ENCODE measurements around the gene EYA4. TPM values are rescaled to one million over a fixed set of nuclear protein-coding genes. Genes with fewer than 3 reads are reported as not detected.

The EYA4 gene
- total RNA-seq, 1 experiment from 2014 or later, result 13.0 TPM

GRCh38 chr6:133446789-133447188, 205.6 kb downstream of the EYA4 start:
- DNase-seq (ENCODE audit: low read depth), result no peak

GRCh38 chr6:133447924-133448323, 206.8 kb downstream of the EYA4 start:
- DNase-seq (ENCODE audit: low read depth), result peak; percentile 83

GRCh38 chr6:133456439-133456838, 215.3 kb downstream of the EYA4 start:
- DNase-seq (ENCODE audit: low read depth), result no peak

GRCh38 chr6:133456944-133457343, 215.8 kb downstream of the EYA4 start:
- DNase-seq (ENCODE audit: low read depth), result no peak

- DNase-seq (ENCODE audit: low read depth), result no peak
Measured at GRCh38 chr6:133460101-133460500, 218.9 kb downstream of the EYA4 start.

GRCh38 chr6:133463790-133464189, 222.6 kb downstream of the EYA4 start:
- DNase-seq (ENCODE audit: low read depth), result no peak

GRCh38 chr6:133466680-133467079, 225.5 kb downstream of the EYA4 start:
- DNase-seq (ENCODE audit: low read depth), result no peak

GRCh38 chr6:133467231-133467981, 226.2 kb downstream of the EYA4 start:
- no peak for DNase-seq (ENCODE audit: low read depth)

GRCh38 chr6:133467982-133468380, 226.8 kb downstream of the EYA4 start:
- DNase-seq (ENCODE audit: low read depth), result no peak

- DNase-seq (ENCODE audit: low read depth), result no peak
Measured at GRCh38 chr6:133468591-133468990, 227.4 kb downstream of the EYA4 start.

GRCh38 chr6:133474516-133474915, 233.4 kb downstream of the EYA4 start:
- DNase-seq (ENCODE audit: low read depth), result no peak

- no peak for DNase-seq (ENCODE audit: low read depth)
Measured at GRCh38 chr6:133478673-133479072, 237.5 kb downstream of the EYA4 start.

GRCh38 chr6:133487174-133487573, 246.0 kb downstream of the EYA4 start:
- no peak for DNase-seq (ENCODE audit: low read depth)

GRCh38 chr6:133495205-133495903, 254.2 kb downstream of the EYA4 start:
- DNase-seq (ENCODE audit: low read depth), result no peak

GRCh38 chr6:133499662-133500061, 258.5 kb downstream of the EYA4 start:
- DNase-seq (ENCODE audit: low read depth), result no peak

- peak; percentile 40 for DNase-seq (ENCODE audit: low read depth)
Measured at GRCh38 chr6:133501675-133502270, 260.6 kb downstream of the EYA4 start.

GRCh38 chr6:133502441-133503335, 261.5 kb downstream of the EYA4 start:
- DNase-seq (ENCODE audit: low read depth), result peak; percentile 90

GRCh38 chr6:133503336-133503729, 262.2 kb downstream of the EYA4 start:
- no peak for DNase-seq (ENCODE audit: low read depth)

GRCh38 chr6:133504158-133504557, 263.0 kb downstream of the EYA4 start:
- no peak for DNase-seq (ENCODE audit: low read depth)

- DNase-seq (ENCODE audit: low read depth), result no peak
Measured at GRCh38 chr6:133504761-133505160, 263.6 kb downstream of the EYA4 start.

- no peak for DNase-seq (ENCODE audit: low read depth)
Measured at GRCh38 chr6:133505681-133506080, 264.5 kb downstream of the EYA4 start.
